Muscle of back (tissue), 13 donors: Measurements from ENCODE around the gene ASIC1. TPM values are rescaled to one million over a fixed set of nuclear protein-coding genes. Genes with fewer than 3 reads are reported as not detected.
"Not testable (repeated sequence)": the region's sequence is repeated elsewhere in the genome, so short reads cannot be mapped to it uniquely, and the experiment has no call there.

Experiments used
- DNase-seq, 3 donors: peaks; one replicate each; pipeline versions ENCODE4 v3.0.0 to v3.0.0-alpha.2; 2013
- long read RNA-seq, 9 donors: transcript quantifications; one replicate each; lab custom pipeline, GENCODE V29; 2026
- polyA plus RNA-seq, 10 donors: library from polyadenylated mRNA; unstranded; fragments of 120-200 nt; gene quantifications; one replicate each; pipeline ENCODE4 v1.2.1, GENCODE V29; 2013; ENCODE audit not compliant: insufficient read length in 10 of 10

ASIC1 gene
- polyA plus RNA-seq = 10 to 100 TPM in 5 of 10 donors, 1 to 10 TPM in 5; 7.7 to 15.1 (median 10.0) TPM
- long read RNA-seq, donor 1, partial matches to known transcripts = 0 of 1 reads
- long read RNA-seq, donor 1, other reads (novel, unspliced or antisense) = 0 of 1 reads
- long read RNA-seq, donor 2, partial matches to known transcripts = 0 of 2 reads
- long read RNA-seq, donor 2, other reads (novel, unspliced or antisense) = 0 of 2 reads
- long read RNA-seq, donor 3 = 0 reads
- long read RNA-seq, donor 4 = 0 reads
- long read RNA-seq, donor 5, partial matches to known transcripts = 0 of 2 reads
- long read RNA-seq, donor 5, other reads (novel, unspliced or antisense) = 0 of 2 reads
- long read RNA-seq, donor 6, partial matches to known transcripts = 0 of 1 reads
- long read RNA-seq, donor 6, other reads (novel, unspliced or antisense) = 0 of 1 reads
- long read RNA-seq, donor 7 = 0 reads
- long read RNA-seq, donor 8 = 0 reads
- long read RNA-seq, donor 9 = 0 reads

GRCh38 chr12:50057000-50057841, at the start of gene ASIC1:
ASIC1 (plus strand) TSS chr12:50057596; CDS start chr12:50058767, 1,171 bp downstream.
- peak; percentile 61 to 92 (median 84) for DNase-seq

- DNase-seq = no peak
Measured at GRCh38 chr12:50013361-50014147, 43.8 kb upstream of the ASIC1 start.

GRCh38 chr12:50014342-50014741, 43.1 kb upstream of the ASIC1 start:
- DNase-seq = no peak

GRCh38 chr12:50016501-50017475, 40.6 kb upstream of the ASIC1 start:
- peak; percentile 75 to 91 (median 86) for DNase-seq

GRCh38 chr12:50017641-50018040, 39.8 kb upstream of the ASIC1 start:
- DNase-seq = peak in 1 of 3 donors; percentile 39

GRCh38 chr12:50018154-50018553, 39.2 kb upstream of the ASIC1 start:
- peak in 1 of 3 donors; percentile 71 for DNase-seq

- DNase-seq = no peak
Measured at GRCh38 chr12:50018968-50019367, 38.4 kb upstream of the ASIC1 start.

GRCh38 chr12:50019524-50019923, 37.9 kb upstream of the ASIC1 start:
- DNase-seq = no peak

- DNase-seq = peak in 1 of 3 donors; percentile 67
Measured at GRCh38 chr12:50021031-50021430, 36.4 kb upstream of the ASIC1 start.

- DNase-seq = no peak
Measured at GRCh38 chr12:50022903-50023302, 34.5 kb upstream of the ASIC1 start.

- no peak for DNase-seq
Measured at GRCh38 chr12:50024227-50024626, 33.2 kb upstream of the ASIC1 start.

GRCh38 chr12:50024805-50025186, 32.6 kb upstream of the ASIC1 start:
- DNase-seq = no peak

GRCh38 chr12:50025187-50026059, 32.0 kb upstream of the ASIC1 start, which contains the start of gene RACGAP1:
RACGAP1 (minus strand) TSS chr12:50025494; CDS start chr12:50016715, 8,779 bp downstream.
- peak; percentile 99 for DNase-seq

GRCh38 chr12:50026691-50027090, 30.7 kb upstream of the ASIC1 start:
- no peak for DNase-seq

- not testable (repeated sequence) for DNase-seq
Measured at GRCh38 chr12:50030449-50030848, 26.9 kb upstream of the ASIC1 start.

GRCh38 chr12:50032515-50032853, 24.9 kb upstream of the ASIC1 start:
- peak in 1 of 3 donors; percentile 31 for DNase-seq

GRCh38 chr12:50032854-50033581, 24.4 kb upstream of the ASIC1 start:
- DNase-seq = peak in 1 of 3 donors; percentile 61

GRCh38 chr12:50038336-50038735, 19.1 kb upstream of the ASIC1 start:
- DNase-seq = no peak
